ENCODE data around the gene FOXQ1. TPM values are rescaled to one million over a fixed set of nuclear protein-coding genes. Genes with fewer than 3 reads are reported as not detected.

FOXQ1 gene
- total and polyA plus RNA-seq, 9 of the 15 experiments (the other 6 are each of a cell fraction or from before 2014, with no cell fraction given): not detected

DNA sequence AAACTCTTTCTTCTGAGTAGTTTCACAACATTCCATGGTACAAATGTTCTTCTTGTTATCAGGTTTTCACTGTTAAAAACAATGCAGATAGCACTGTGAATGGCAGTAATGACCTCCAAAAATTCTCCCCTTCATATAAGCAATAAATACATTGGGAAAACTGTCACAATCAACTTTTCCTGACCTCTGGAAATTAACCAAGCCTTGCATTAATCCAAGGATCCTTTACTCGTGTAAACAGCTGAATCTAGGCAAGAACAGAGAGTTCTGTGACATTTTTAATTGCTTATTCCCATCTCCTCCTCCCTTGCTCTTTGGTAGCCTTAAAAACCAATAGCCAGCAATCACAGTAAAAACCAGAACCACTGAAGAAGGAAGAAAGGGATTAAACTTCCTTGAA lies 37.8 kb downstream of the FOXQ1 start:
- in situ Hi-C loops (cut with MboI): no loop called here
- BruUV-seq (replicated peaks): no TSS peak
- POLR2A ChIA-PET: no interaction called here

More for the DNA sequence above, 37.8 kb downstream of the FOXQ1 start:
- DNase-seq (ENCODE audit: extremely low read depth in 1 of 4, low spot score in 3 of 4) (no peak), ATAC-seq (no peak), FAIRE-seq (no peak)
- H3K4me1 ChIP-seq (replicated peaks in 1 of 2; ENCODE audit: control insufficient read depth in 2 of 2, insufficient read depth in 2 of 2, low read length in 2 of 2): no peaks in the 10 kb centered on the region
- H3K9me1 ChIP-seq (ENCODE audit: control insufficient read depth, insufficient read depth, low read length): no peaks in the 10 kb centered on the region
- intact Hi-C loops (cut with micrococcal nuclease): no loop called here
- no peak overlapping the region for H2AFZ ChIP-seq (ENCODE audit: low read depth, low read length)
- 0% methylated on average over 1 of the region's 1 CpG for WGBS (ENCODE audit: insufficient coverage, low coverage, missing lambda C conversion rate)
- H3K79me2 ChIP-seq (ENCODE audit: control insufficient read depth, insufficient read depth, low read length): no peaks in the 10 kb centered on the region
- no peak overlapping the region for H3K27ac ChIP-seq (ENCODE audit: extremely low read depth, low read depth, low read length)
- no peaks in the 10 kb centered on the region for H3K36me3 ChIP-seq (ENCODE audit: control insufficient read depth, insufficient read depth, low read length)
- H3K4me2 ChIP-seq (ENCODE audit: insufficient read depth, low read length): no peak overlapping the region
- H3K27me3 ChIP-seq (ENCODE audit: control insufficient read depth in 2 of 2, insufficient read depth in 2 of 2, low read length in 2 of 2): no peaks in the 10 kb centered on the region
- no peaks in the 10 kb centered on the region; the same call in 1 of the 2 replicates for H3K9me3 ChIP-seq (replicated peaks; ENCODE audit: control insufficient read depth, insufficient read depth, low read depth, low read length)
- CTCF ChIA-PET (ENCODE audit: low intra/inter-chr PET ratio): no interaction called here
- H3K9ac ChIP-seq (ENCODE audit: insufficient read depth in 1 of 2, low read depth in 2 of 2, low read length in 2 of 2): no peak overlapping the region
- H3K4me3 ChIP-seq: no peak overlapping the region
- no peak for TF ChIP-seq U2AF2 (optimal IDR thresholded peaks at IDR 0.05; ENCODE audit: low read depth, low read length)
- TF ChIP-seq ZNF79 (CRISPR knock-in tag; IDR thresholded peaks at IDR 0.05; ENCODE audit: low read depth): no peak
- no peak for TF ChIP-seq CCNT2 (IDR thresholded peaks at IDR 0.05; ENCODE audit: borderline replicate concordance, extremely low read depth, insufficient read length, low read depth, low read length)
- no peak for TF ChIP-seq ZBTB17 (CRISPR knock-in tag; IDR thresholded peaks at IDR 0.05)
- no peak for TF ChIP-seq SREBF1 (IDR thresholded peaks at IDR 0.05; ENCODE audit: borderline replicate concordance, low read depth, low read length)
- no peak for TF ChIP-seq KLF16 (IDR thresholded peaks at IDR 0.05)
- TF ChIP-seq DIDO1 (tag; IDR thresholded peaks at IDR 0.05; ENCODE audit: low read depth): no peak
- TF ChIP-seq CREBBP (IDR thresholded peaks at IDR 0.05; ENCODE audit: low read depth, low read length): no peak
- TF ChIP-seq, protein P1, sequence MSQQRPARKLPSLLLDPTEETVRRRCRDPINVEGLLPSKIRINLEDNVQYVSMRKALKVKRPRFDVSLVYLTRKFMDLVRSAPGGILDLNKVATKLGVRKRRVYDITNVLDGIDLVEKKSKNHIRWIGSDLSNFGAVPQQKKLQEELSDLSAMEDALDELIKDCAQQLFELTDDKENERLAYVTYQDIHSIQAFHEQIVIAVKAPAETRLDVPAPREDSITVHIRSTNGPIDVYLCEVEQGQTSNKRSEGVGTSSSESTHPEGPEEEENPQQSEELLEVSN (IDR thresholded peaks at IDR 0.05; ENCODE audit: borderline replicate concordance in 1 of 2, extremely low read depth in 1 of 2, insufficient read depth in 1 of 2, insufficient read length in 1 of 2, low read depth in 1 of 2, low read length in 1 of 2, poor library complexity in 1 of 2, severe bottlenecking in 1 of 2): no peak
- no peaks in the 10 kb centered on the region for H4K20me1 ChIP-seq (replicated peaks; ENCODE audit: control insufficient read depth, insufficient read depth, low read length)

Measured in K562 (cell line).